ENCODE data around the gene TMIGD2.
A peak's percentile ranks its signal among the peaks of the same experiment; 100 is the strongest.

TMIGD2 gene

GRCh38 chr19:4326837-4327251, 24.7 kb upstream of the TMIGD2 start:
- no peak overlapping the region for H3K4me3 ChIP-seq (ENCODE audit: low read depth, low read length)
- peak; percentile 25 for DNase-seq (ENCODE audit: low read depth)

GRCh38 chr19:4326215-4326836, 24.1 kb upstream of the TMIGD2 start:
- DNase-seq (ENCODE audit: low read depth): no peak
- no peak overlapping the region for H3K4me3 ChIP-seq (ENCODE audit: low read depth, low read length)
- TF ChIP-seq MAX (IDR thresholded peaks at IDR 0.05; ENCODE audit: low read depth, low read length): no peak
- no peak for TF ChIP-seq POLR2A (IDR thresholded peaks at IDR 0.05; ENCODE audit: extremely low read depth, insufficient read length)
- TF ChIP-seq MYC (IDR thresholded peaks at IDR 0.05; ENCODE audit: low read depth, low read length): no peak
- no peak for TF ChIP-seq CTCF (IDR thresholded peaks at IDR 0.05; ENCODE audit: low read depth, low read length)

More at GRCh38 chr19:4326837-4327251, 24.7 kb upstream of the TMIGD2 start:
- TF ChIP-seq MYC (IDR thresholded peaks at IDR 0.05; ENCODE audit: low read depth, low read length) (no peak), POLR2A (IDR thresholded peaks at IDR 0.05; ENCODE audit: extremely low read depth, insufficient read length) (no peak), CTCF (IDR thresholded peaks at IDR 0.05; ENCODE audit: low read depth, low read length) (no peak), MAX (IDR thresholded peaks at IDR 0.05; ENCODE audit: low read depth, low read length) (no peak)

GRCh38 chr19:4324228-4324627, 22.0 kb upstream of the TMIGD2 start:
- no peak for DNase-seq (ENCODE audit: low read depth)
- no peak overlapping the region for H3K4me3 ChIP-seq (ENCODE audit: low read depth, low read length)
- TF ChIP-seq MYC (IDR thresholded peaks at IDR 0.05; ENCODE audit: low read depth, low read length) (no peak), CTCF (IDR thresholded peaks at IDR 0.05; ENCODE audit: low read depth, low read length) (no peak), POLR2A (IDR thresholded peaks at IDR 0.05; ENCODE audit: extremely low read depth, insufficient read length) (no peak), MAX (IDR thresholded peaks at IDR 0.05; ENCODE audit: low read depth, low read length) (no peak)

GRCh38 chr19:4323692-4324091, 21.5 kb upstream of the TMIGD2 start:
- no peak for DNase-seq (ENCODE audit: low read depth)
- TF ChIP-seq MYC (IDR thresholded peaks at IDR 0.05; ENCODE audit: low read depth, low read length) (no peak), POLR2A (IDR thresholded peaks at IDR 0.05; ENCODE audit: extremely low read depth, insufficient read length) (no peak), CTCF (IDR thresholded peaks at IDR 0.05; ENCODE audit: low read depth, low read length) (no peak), MAX (IDR thresholded peaks at IDR 0.05; ENCODE audit: low read depth, low read length) (no peak)
- H3K4me3 ChIP-seq (ENCODE audit: low read depth, low read length): no peak overlapping the region

GRCh38 chr19:4322942-4323665, 20.9 kb upstream of the TMIGD2 start:
- DNase-seq (ENCODE audit: low read depth): no peak
- no peak overlapping the region for H3K4me3 ChIP-seq (ENCODE audit: low read depth, low read length)
- TF ChIP-seq POLR2A (IDR thresholded peaks at IDR 0.05; ENCODE audit: extremely low read depth, insufficient read length) (no peak), MAX (IDR thresholded peaks at IDR 0.05; ENCODE audit: low read depth, low read length) (no peak), MYC (IDR thresholded peaks at IDR 0.05; ENCODE audit: low read depth, low read length) (no peak), CTCF (IDR thresholded peaks at IDR 0.05; ENCODE audit: low read depth, low read length) (no peak)

Data from NB4 (cell line).